Uterus (tissue), 4 donors: ENCODE data around the gene CCM2L. TPM values are rescaled to one million over a fixed set of nuclear protein-coding genes. Genes with fewer than 3 reads are reported as not detected.
A peak's percentile ranks its signal among the peaks of the same experiment; 100 is the strongest.

Experiments used
- DNase-seq, 2 donors: peaks; one replicate each; pipeline ENCODE4 v3.0.0-alpha.2; 2019 to 2020
- H3K27ac ChIP-seq, 2 donors: fragments of 200-600 bp; sonication (generic); 1 replicate in 1 of 2; 2 replicates in 1 of 2; pipeline ENCODE4 v1.5.1; 2016 to 2018
- H3K27me3 ChIP-seq, 2 donors: fragments of 200-600 bp; sonication (generic); one replicate each; pipeline ENCODE4 v1.5.1; 2018 to 2019; ENCODE audit warnings: control low read depth in 1 of 2
- H3K36me3 ChIP-seq, 2 donors: fragments of 200-600 bp; sonication (generic); one replicate each; pipeline ENCODE4 v1.5.1; 2019; ENCODE audit warnings: control low read depth in 1 of 2
- H3K4me1 ChIP-seq, 2 donors: fragments of 200-600 bp; sonication (generic); one replicate each; pipeline ENCODE4 v1.5.1; 2018 to 2019; ENCODE audit warnings: control low read depth in 1 of 2
- H3K4me3 ChIP-seq, 2 donors: fragments of 200-600 bp; sonication (generic); 1 replicate in 1 of 2; 2 replicates in 1 of 2; pipeline ENCODE4 v1.5.1; 2018 to 2019; ENCODE audit warnings: mild to moderate bottlenecking in 1 of 2
- H3K9me3 ChIP-seq, 2 donors: fragments of 200-600 bp; sonication (generic); one replicate each; pipeline ENCODE4 v1.5.1; 2019; ENCODE audit warnings: control low read depth in 1 of 2
- CTCF ChIP-seq, 4 experiments: fragments of 200-600 bp in 2 of 4; fragments of 450-650 bp in 2 of 4; sonication (generic) in 2 of 4; IDR thresholded peaks; one replicate each; pipeline ENCODE4 v1.5.1; 2016 to 2019; ENCODE audit warnings: antibody characterized with exemption in 4 of 4, mild to moderate bottlenecking in 2 of 4, moderate library complexity in 1 of 4
- POLR2A ChIP-seq, 2 donors: fragments of 450-650 bp; IDR thresholded peaks; one replicate each; pipeline ENCODE4 v1.6.1; 2016; ENCODE audit warnings: antibody characterized with exemption in 2 of 2, mild to moderate bottlenecking in 1 of 2, moderate library complexity in 1 of 2
- intact Hi-C: fragments of 100-400 bp; cut with DNase I; formaldehyde crosslinking; loops from one replicate; pipeline ENCODE4 v1.15.1; 2023; ENCODE audit warnings: low total_unique reads
- total RNA-seq, 4 donors: library from RNA; depleted of rRNA in 3 of 4; stranded (reverse); fragments of >200 nt in 3 of 4; gene quantifications; one replicate each; pipeline versions ENCODE4 v1.1.0 to v1.2.4, GENCODE V29; 2014 to 2023
- donor health status: DM: yes; HTN: yes; CAD: no.

The CCM2L gene
- total RNA-seq, 4 donors from 2014 or later = 3.5 to 21.9 (median 10.0) TPM

- Histone ChIP-seq H3K27me3 (no peaks in the 10 kb centered on the region), H3K4me1 (no peaks in the 10 kb centered on the region), H3K9me3 (no peaks in the 10 kb centered on the region), H3K27ac (no peak overlapping the region), H3K4me3 (no peak overlapping the region), H3K36me3 (no peaks in the 10 kb centered on the region)
- no peak for DNase-seq
- intact Hi-C loops = no loop called here
- TF ChIP-seq POLR2A (IDR thresholded peaks at IDR 0.05) (no peak), CTCF (IDR thresholded peaks at IDR 0.05) (no peak)
Observed at GRCh38 chr20:32006053-32006452, 4.2 kb upstream of the CCM2L start.

GRCh38 chr20:32006841-32007786 is 3.1 kb upstream of the CCM2L start:
- intact Hi-C loops = no loop called here
- TF ChIP-seq CTCF (IDR thresholded peaks at IDR 0.05) (no peak), POLR2A (IDR thresholded peaks at IDR 0.05) (no peak)
- H3K27ac ChIP-seq = peak overlapping the region; percentile 27 to 33
- H3K36me3 ChIP-seq = no peaks in the 10 kb centered on the region
- no peak overlapping the region for H3K4me3 ChIP-seq
- H3K4me1 ChIP-seq = no peaks in the 10 kb centered on the region
- DNase-seq = no peak
- H3K9me3 ChIP-seq = no peaks in the 10 kb centered on the region
- no peaks in the 10 kb centered on the region for H3K27me3 ChIP-seq

- Histone ChIP-seq H3K4me1 (no peaks in the 10 kb centered on the region), H3K4me3 (no peak overlapping the region), H3K36me3 (no peaks in the 10 kb centered on the region), H3K27me3 (no peaks in the 10 kb centered on the region), H3K27ac (peak overlapping the region; percentile 45 to 49), H3K9me3 (no peaks in the 10 kb centered on the region)
- intact Hi-C loops = no loop called here
- DNase-seq = peak; percentile 22 to 70
- no peak for TF ChIP-seq CTCF (IDR thresholded peaks at IDR 0.05)
- no peak for TF ChIP-seq POLR2A (IDR thresholded peaks at IDR 0.05)
Observed at GRCh38 chr20:32007787-32008616, 2.2 kb upstream of the CCM2L start.

- Histone ChIP-seq H3K27ac (peak overlapping the region; percentile 20 to 33), H3K27me3 (no peaks in the 10 kb centered on the region), H3K36me3 (no peaks in the 10 kb centered on the region), H3K4me3 (no peak overlapping the region), H3K4me1 (no peaks in the 10 kb centered on the region), H3K9me3 (no peaks in the 10 kb centered on the region)
- no peak for DNase-seq
- intact Hi-C loops = no loop called here
- TF ChIP-seq CTCF (IDR thresholded peaks at IDR 0.05) (no peak), POLR2A (IDR thresholded peaks at IDR 0.05) (no peak)
Observed at GRCh38 chr20:32009564-32009963, 674 bp upstream of the CCM2L start.

- Histone ChIP-seq H3K4me3 (peak overlapping the region in 1 of 2 donors; percentile 15), H3K4me1 (no peaks in the 10 kb centered on the region), H3K9me3 (no peaks in the 10 kb centered on the region), H3K27ac (peak overlapping the region; percentile 33 to 52), H3K27me3 (no peaks in the 10 kb centered on the region), H3K36me3 (no peaks in the 10 kb centered on the region)
- intact Hi-C loops = no loop called here
- TF ChIP-seq POLR2A (IDR thresholded peaks at IDR 0.05) (no peak), CTCF (IDR thresholded peaks at IDR 0.05) (no peak)
- DNase-seq = no peak
Observed at GRCh38 chr20:32010666-32011065, 428 bp downstream of the CCM2L start.
